ENCODE measurements around the gene PACRG. TPM values are rescaled to one million over a fixed set of nuclear protein-coding genes. Genes with fewer than 3 reads are reported as not detected.

Gene PACRG
- total and polyA plus RNA-seq, 2 donors (not counting 3 experiments of a cell fraction or from before 2014, with no cell fraction given): 0.08 TPM; not detected in 1

DNA sequence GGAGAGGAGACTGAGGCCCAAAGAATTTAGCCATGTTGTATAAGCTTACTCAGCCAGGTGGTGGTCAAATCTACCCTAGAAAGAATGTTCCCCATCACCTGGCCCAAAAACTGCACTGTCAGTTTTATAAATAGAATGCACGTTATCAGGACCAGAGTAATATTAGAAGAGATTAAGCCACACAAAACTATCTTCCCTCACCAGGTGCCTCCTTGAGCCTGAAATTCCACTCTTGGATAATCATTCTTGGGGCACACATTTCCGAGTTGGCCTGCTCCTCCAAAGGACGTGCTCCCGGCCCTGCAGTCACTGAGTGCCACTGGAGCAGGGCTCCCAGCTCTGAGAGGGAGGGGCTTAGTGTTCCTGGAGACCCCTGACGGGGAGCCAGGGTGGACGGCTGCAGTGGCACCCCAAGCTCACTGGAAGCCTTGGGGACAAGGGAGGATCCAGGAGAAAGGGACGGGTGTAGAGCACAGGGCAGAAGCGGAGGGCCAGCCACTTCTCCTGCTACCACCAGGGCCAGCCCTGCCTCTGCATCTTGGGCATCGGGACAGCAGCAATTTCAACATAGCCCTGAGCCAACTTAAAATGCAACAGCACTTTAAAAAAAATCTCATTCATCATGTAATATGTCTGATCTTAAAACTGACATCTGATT lies 525.9 kb downstream of the PACRG start:
- dilution Hi-C loops (cut with MboI; ENCODE audit: extremely low pct_ligation_motif_present, low sequenced_read_pairs) (no loop called here), intact Hi-C loops (cut with micrococcal nuclease) (no loop called here)
- BruUV-seq (replicated peaks): no TSS peak
- no peaks in the 10 kb centered on the region for H3K79me2 ChIP-seq (ENCODE audit: control insufficient read depth, insufficient read depth, low read length)
- no peaks in the 10 kb centered on the region for H3K9me3 ChIP-seq (replicated peaks; ENCODE audit: control insufficient read depth, insufficient read depth, low read length)
- H3K9ac ChIP-seq (replicated peaks; ENCODE audit: extremely low read depth, insufficient read depth, low read length): no peak overlapping the region
- no peaks in the 10 kb centered on the region for H3K36me3 ChIP-seq (ENCODE audit: control insufficient read depth in 2 of 2, extremely low read depth in 1 of 2, insufficient read depth in 2 of 2, low read length in 2 of 2)
- no peak overlapping the region for H3K4me3 ChIP-seq (replicated peaks in 1 of 3; ENCODE audit: insufficient read depth in 1 of 3, low read depth in 1 of 3, low read length in 3 of 3)
- ChIA-PET POLR2A (no interaction called here), CTCF (interaction anchor here (1.0 to 1.2 kb wide), 2 partner anchors 24 to 29 kb away, joined by 3 to 4 read pairs; no protein-coding TSS in a partner anchor)
- no peaks in the 10 kb centered on the region for H4K20me1 ChIP-seq (replicated peaks; ENCODE audit: control insufficient read depth, extremely low read depth, insufficient read depth, low read length)
- no peak overlapping the region for H3K27ac ChIP-seq (ENCODE audit: insufficient read depth, low read depth, low read length)
- H3K4me1 ChIP-seq (ENCODE audit: control insufficient read depth, extremely low read depth, insufficient read depth, low read length): no peaks in the 10 kb centered on the region
- TF ChIP-seq MYC (IDR thresholded peaks at IDR 0.05; ENCODE audit: low read depth, low read length): no peak
- no peak for TF ChIP-seq POLR2A (IDR thresholded peaks at IDR 0.05; ENCODE audit: low read depth, low read length)
- TF ChIP-seq GATA2 (IDR thresholded peaks at IDR 0.05; ENCODE audit: insufficient read depth, insufficient read length, low read depth, low read length): no peak
- TF ChIP-seq, protein P1, sequence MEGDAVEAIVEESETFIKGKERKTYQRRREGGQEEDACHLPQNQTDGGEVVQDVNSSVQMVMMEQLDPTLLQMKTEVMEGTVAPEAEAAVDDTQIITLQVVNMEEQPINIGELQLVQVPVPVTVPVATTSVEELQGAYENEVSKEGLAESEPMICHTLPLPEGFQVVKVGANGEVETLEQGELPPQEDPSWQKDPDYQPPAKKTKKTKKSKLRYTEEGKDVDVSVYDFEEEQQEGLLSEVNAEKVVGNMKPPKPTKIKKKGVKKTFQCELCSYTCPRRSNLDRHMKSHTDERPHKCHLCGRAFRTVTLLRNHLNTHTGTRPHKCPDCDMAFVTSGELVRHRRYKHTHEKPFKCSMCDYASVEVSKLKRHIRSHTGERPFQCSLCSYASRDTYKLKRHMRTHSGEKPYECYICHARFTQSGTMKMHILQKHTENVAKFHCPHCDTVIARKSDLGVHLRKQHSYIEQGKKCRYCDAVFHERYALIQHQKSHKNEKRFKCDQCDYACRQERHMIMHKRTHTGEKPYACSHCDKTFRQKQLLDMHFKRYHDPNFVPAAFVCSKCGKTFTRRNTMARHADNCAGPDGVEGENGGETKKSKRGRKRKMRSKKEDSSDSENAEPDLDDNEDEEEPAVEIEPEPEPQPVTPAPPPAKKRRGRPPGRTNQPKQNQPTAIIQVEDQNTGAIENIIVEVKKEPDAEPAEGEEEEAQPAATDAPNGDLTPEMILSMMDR (IDR thresholded peaks at IDR 0.05; ENCODE audit: extremely low read depth in 1 of 2, insufficient read depth in 1 of 2, low read depth in 1 of 2, low read length in 2 of 2): no peak
- TF ChIP-seq EZH2 (IDR thresholded peaks at IDR 0.05; ENCODE audit: borderline replicate concordance, low read depth, low read length, severe bottlenecking): no peak
- TF ChIP-seq FOS (IDR thresholded peaks at IDR 0.05; ENCODE audit: borderline replicate concordance, insufficient read depth, low read length): no peak
- TF ChIP-seq POLR2AphosphoS5 (IDR thresholded peaks at IDR 0.05; ENCODE audit: insufficient read depth, low read depth, low read length): no peak
- no peak overlapping the region for H3K4me2 ChIP-seq (ENCODE audit: insufficient read depth, low read length)
- no peaks in the 10 kb centered on the region for H3K9me1 ChIP-seq (replicated peaks; ENCODE audit: control insufficient read depth, extremely low read depth, insufficient read depth, low read length)
- DNase-seq (ENCODE audit: low read depth, low spot score) (no peak), FAIRE-seq (no peak)
- H2AFZ ChIP-seq (ENCODE audit: low read depth, low read length): no peak overlapping the region
- H3K27me3 ChIP-seq (ENCODE audit: control insufficient read depth in 2 of 2, insufficient read depth in 2 of 2, low read length in 2 of 2): no peaks in the 10 kb centered on the region
